Uterus (tissue), 2 donors: ENCODE results near the gene NKAIN2.

Source experiments
- POLR2A ChIP-seq, 2 donors: fragments of 450-650 bp; IDR thresholded peaks; one replicate each; pipeline ENCODE4 v1.6.1; 2016; ENCODE audit warnings: antibody characterized with exemption in 2 of 2, mild to moderate bottlenecking in 1 of 2, moderate library complexity in 1 of 2
- TF ChIP-seq, protein P1 (sequence below), 4 experiments: fragments of 200-600 bp in 2 of 4; fragments of 450-650 bp in 2 of 4; sonication (generic) in 2 of 4; IDR thresholded peaks; one replicate each; pipeline ENCODE4 v1.5.1; 2016 to 2019; ENCODE audit warnings: antibody characterized with exemption in 4 of 4, mild to moderate bottlenecking in 2 of 4, moderate library complexity in 1 of 4

DNA sequence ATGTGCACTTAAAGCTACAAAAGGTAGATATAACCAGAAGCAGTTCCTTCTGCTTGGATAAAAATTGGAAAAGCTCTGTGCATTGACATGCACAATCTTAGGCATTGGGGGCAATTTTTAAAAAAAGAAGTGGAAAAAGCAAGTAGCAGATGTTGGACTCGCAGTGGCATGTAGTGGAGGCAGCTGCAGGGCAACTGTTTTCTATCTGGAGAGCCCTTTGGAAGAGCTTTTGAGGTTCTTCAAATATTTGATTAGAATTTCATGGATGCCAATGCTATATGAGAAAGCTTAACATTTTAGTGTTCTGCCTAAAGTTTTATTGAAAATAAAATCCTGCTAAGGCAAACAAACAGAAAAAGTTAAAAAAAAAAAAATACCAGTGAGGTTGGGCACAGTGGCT, 770.3 kb downstream of the NKAIN2 start:
- TF ChIP-seq, protein P1, sequence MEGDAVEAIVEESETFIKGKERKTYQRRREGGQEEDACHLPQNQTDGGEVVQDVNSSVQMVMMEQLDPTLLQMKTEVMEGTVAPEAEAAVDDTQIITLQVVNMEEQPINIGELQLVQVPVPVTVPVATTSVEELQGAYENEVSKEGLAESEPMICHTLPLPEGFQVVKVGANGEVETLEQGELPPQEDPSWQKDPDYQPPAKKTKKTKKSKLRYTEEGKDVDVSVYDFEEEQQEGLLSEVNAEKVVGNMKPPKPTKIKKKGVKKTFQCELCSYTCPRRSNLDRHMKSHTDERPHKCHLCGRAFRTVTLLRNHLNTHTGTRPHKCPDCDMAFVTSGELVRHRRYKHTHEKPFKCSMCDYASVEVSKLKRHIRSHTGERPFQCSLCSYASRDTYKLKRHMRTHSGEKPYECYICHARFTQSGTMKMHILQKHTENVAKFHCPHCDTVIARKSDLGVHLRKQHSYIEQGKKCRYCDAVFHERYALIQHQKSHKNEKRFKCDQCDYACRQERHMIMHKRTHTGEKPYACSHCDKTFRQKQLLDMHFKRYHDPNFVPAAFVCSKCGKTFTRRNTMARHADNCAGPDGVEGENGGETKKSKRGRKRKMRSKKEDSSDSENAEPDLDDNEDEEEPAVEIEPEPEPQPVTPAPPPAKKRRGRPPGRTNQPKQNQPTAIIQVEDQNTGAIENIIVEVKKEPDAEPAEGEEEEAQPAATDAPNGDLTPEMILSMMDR (IDR thresholded peaks at IDR 0.05) = no peak
- no peak for TF ChIP-seq POLR2A (IDR thresholded peaks at IDR 0.05)
